ENCODE data around the gene ZNF148. TPM values are rescaled to one million over a fixed set of nuclear protein-coding genes. Genes with fewer than 3 reads are reported as not detected.

The ZNF148 gene
- 11.2 and 15.4 TPM in 2 replicates for total RNA-seq

GRCh38 chr3:125374996-125375941, at the start of gene ZNF148:
Gene ZNF148, minus strand, starts transcription at chr3:125375325. Its CDS starts 61,685 bp downstream, at chr3:125313640.

GRCh38 chr3:125212509-125213363, 162.4 kb downstream of the ZNF148 start, which contains the start of gene SLC12A8:
Gene SLC12A8, minus strand, starts transcription at chr3:125212748. Its CDS starts 1,399 bp downstream, at chr3:125211349.

Other genes with a start within 250 kb of the ZNF148 start
- gene SLC12A8, start 162.6 kb downstream of the ZNF148 start, total RNA-seq: 2.6 and 3.2 TPM in 2 replicates
- 34.7 and 37.1 TPM in 2 replicates for gene SNX4, start 144.9 kb upstream of the ZNF148 start, total RNA-seq
- 3.8 TPM in 2 replicates for gene OSBPL11, start 220.2 kb upstream of the ZNF148 start, total RNA-seq

Measured in cardiac ventricle fibroblast (primary cell).